Measurements from ENCODE around the gene EEF1AKMT4.
A peak's percentile ranks its signal among the peaks of the same experiment; 100 is the strongest.
"Not testable (repeated sequence)": the region's sequence is repeated elsewhere in the genome, so short reads cannot be mapped to it uniquely, and the experiment has no call there.

The EEF1AKMT4 gene

GRCh38 chr3:184259878-184260723, 10.6 kb downstream of the EEF1AKMT4 start:
- peak; percentile 37 for DNase-seq (ENCODE audit: insufficient read length, low spot score)
- peak; percentile 65 for FAIRE-seq

- FAIRE-seq (no peak), DNase-seq (ENCODE audit: insufficient read length, low spot score) (no peak)
Measured at GRCh38 chr3:184260724-184261269, 11.3 kb downstream of the EEF1AKMT4 start.

GRCh38 chr3:184261270-184261853, 11.9 kb downstream of the EEF1AKMT4 start, which contains the start of gene CAMK2N2:
CAMK2N2 (minus strand) TSS chr3:184261553; CDS start chr3:184261285, 268 bp downstream.
- peak; percentile 90 for DNase-seq (ENCODE audit: insufficient read length, low spot score)
- FAIRE-seq = peak; percentile 85

- DNase-seq (ENCODE audit: insufficient read length, low spot score) (no peak), FAIRE-seq (peak; percentile 66)
Measured at GRCh38 chr3:184261854-184262763, 12.6 kb downstream of the EEF1AKMT4 start.

- DNase-seq (ENCODE audit: insufficient read length, low spot score) (no peak), FAIRE-seq (no peak)
Measured at GRCh38 chr3:184262764-184263179, 13.3 kb downstream of the EEF1AKMT4 start.

GRCh38 chr3:184267249-184267648, 17.8 kb downstream of the EEF1AKMT4 start:
- DNase-seq (ENCODE audit: insufficient read length, low spot score); FAIRE-seq: not testable (repeated sequence)

GRCh38 chr3:184272269-184272668, 22.8 kb downstream of the EEF1AKMT4 start:
- DNase-seq (ENCODE audit: insufficient read length, low spot score) = no peak
- FAIRE-seq = no peak

GRCh38 chr3:184275381-184275701, 25.9 kb downstream of the EEF1AKMT4 start:
- DNase-seq (ENCODE audit: insufficient read length, low spot score) (no peak), FAIRE-seq (no peak)

GRCh38 chr3:184275961-184276910, 26.8 kb downstream of the EEF1AKMT4 start, which contains the start of gene ECE2:
ECE2 (plus strand) TSS chr3:184276022; CDS start chr3:184276154, 132 bp downstream.
- FAIRE-seq (no peak), DNase-seq (ENCODE audit: insufficient read length, low spot score) (no peak)

GRCh38 chr3:184277366-184277765, 27.9 kb downstream of the EEF1AKMT4 start:
- FAIRE-seq (no peak), DNase-seq (ENCODE audit: insufficient read length, low spot score) (no peak)

GRCh38 chr3:184282941-184283340, 33.5 kb downstream of the EEF1AKMT4 start:
- no peak for FAIRE-seq
- DNase-seq (ENCODE audit: insufficient read length, low spot score) = no peak

GRCh38 chr3:184283681-184284080, 34.2 kb downstream of the EEF1AKMT4 start:
- DNase-seq (ENCODE audit: insufficient read length, low spot score) (no peak), FAIRE-seq (no peak)

- no peak for FAIRE-seq
- peak; percentile 81 for DNase-seq (ENCODE audit: insufficient read length, low spot score)
Measured at GRCh38 chr3:184284696-184285095, 35.2 kb downstream of the EEF1AKMT4 start.

- DNase-seq (ENCODE audit: insufficient read length, low spot score) = peak; percentile 78
- FAIRE-seq = no peak
Measured at GRCh38 chr3:184289426-184289938, 40.0 kb downstream of the EEF1AKMT4 start.

GRCh38 chr3:184290331-184290730, 40.9 kb downstream of the EEF1AKMT4 start:
- DNase-seq (ENCODE audit: insufficient read length, low spot score) = no peak
- no peak for FAIRE-seq

GRCh38 chr3:184291044-184291737, 41.7 kb downstream of the EEF1AKMT4 start:
- no peak for DNase-seq (ENCODE audit: insufficient read length, low spot score)
- FAIRE-seq = no peak

GRCh38 chr3:184291738-184292445, 42.4 kb downstream of the EEF1AKMT4 start:
- DNase-seq (ENCODE audit: insufficient read length, low spot score) (no peak), FAIRE-seq (no peak)

- FAIRE-seq (no peak), DNase-seq (ENCODE audit: insufficient read length, low spot score) (no peak)
Measured at GRCh38 chr3:184295771-184296170, 46.3 kb downstream of the EEF1AKMT4 start.
